ENCODE data around the gene ARSI. TPM values are rescaled to one million over a fixed set of nuclear protein-coding genes. Genes with fewer than 3 reads are reported as not detected.

The ARSI gene
- total and polyA plus RNA-seq, 8 donors: 0.14 to 0.87 (median 0.24) TPM; not detected in 3

GRCh38 chr5:150263801-150264621, 38.7 kb downstream of the ARSI start:
- H3K27me3 ChIP-seq: no peaks in the 10 kb centered on the region
- H3K27ac ChIP-seq: no peak overlapping the region
- H3K4me3 ChIP-seq: no peak overlapping the region
- H3K4me1 ChIP-seq: peaks cover 13 to 25% (median 17%) of the 10 kb centered on the region in 3 donors
- TF ChIP-seq CTCF (IDR thresholded peaks at IDR 0.05): no peak
- ATAC-seq: peak; percentile 66 to 83 (median 72)
- peak in 4 of 6 donors; percentile 39 to 83 (median 70) for DNase-seq
- H3K9me3 ChIP-seq: no peaks in the 10 kb centered on the region
- FAIRE-seq: no peak
- intact Hi-C loops (cut with DNase I): no loop called here
- H3K36me3 ChIP-seq: no peaks in the 10 kb centered on the region
- 46 to 54% methylated on average over 11 of the region's 11 CpGs for WGBS, 2 donors

GRCh38 chr5:150263375-150263775, 39.3 kb downstream of the ARSI start:
- FAIRE-seq: no peak
- no peak for ATAC-seq
- peaks cover 13 to 25% (median 17%) of the 10 kb centered on the region in 3 donors for H3K4me1 ChIP-seq

GRCh38 chr5:150262502-150262901, 40.2 kb downstream of the ARSI start:
- H3K27ac ChIP-seq: no peak overlapping the region
- WGBS, 2 donors: 88 to 93% methylated on average over 7 of the region's 7 CpGs
- no peak for TF ChIP-seq CTCF (IDR thresholded peaks at IDR 0.05)
- intact Hi-C loops (cut with DNase I): no loop called here
- FAIRE-seq (no peak), ATAC-seq (no peak), DNase-seq (no peak)
- no peak overlapping the region for H3K4me3 ChIP-seq
- H3K9me3 ChIP-seq: no peaks in the 10 kb centered on the region
- H3K27me3 ChIP-seq: no peaks in the 10 kb centered on the region
- H3K36me3 ChIP-seq: no peaks in the 10 kb centered on the region
- H3K4me1 ChIP-seq: peaks cover 13 to 20% (median 14%) of the 10 kb centered on the region in 3 donors

More at GRCh38 chr5:150263375-150263775, 39.3 kb downstream of the ARSI start:
- H3K9me3 ChIP-seq: no peaks in the 10 kb centered on the region
- H3K27ac ChIP-seq: no peak overlapping the region
- H3K27me3 ChIP-seq: no peaks in the 10 kb centered on the region
- intact Hi-C loops (cut with DNase I): no loop called here
- H3K4me3 ChIP-seq: no peak overlapping the region
- no peak for TF ChIP-seq CTCF (IDR thresholded peaks at IDR 0.05)
- no peak for DNase-seq
- no peaks in the 10 kb centered on the region for H3K36me3 ChIP-seq
- 83 to 87% methylated on average over 5 of the region's 5 CpGs for WGBS, 2 donors

- Histone ChIP-seq H3K27ac (no peak overlapping the region), H3K4me3 (no peak overlapping the region), H3K4me1 (peaks cover under 1 to 8% (median 1%) of the 10 kb centered on the region in 3 donors), H3K9me3 (no peaks in the 10 kb centered on the region), H3K36me3 (no peaks in the 10 kb centered on the region), H3K27me3 (no peaks in the 10 kb centered on the region)
- ATAC-seq: no peak
- no peak for FAIRE-seq
- 47 to 60% methylated on average over 8 of the region's 8 CpGs for WGBS, 2 donors
- intact Hi-C loops (cut with DNase I): no loop called here
- no peak for TF ChIP-seq CTCF (IDR thresholded peaks at IDR 0.05)
- DNase-seq: no peak
Observed at GRCh38 chr5:150261231-150261630, 41.5 kb downstream of the ARSI start.

GRCh38 chr5:150258130-150258529, 44.6 kb downstream of the ARSI start:
- no peak for TF ChIP-seq CTCF (IDR thresholded peaks at IDR 0.05)
- H3K4me1 ChIP-seq: no peaks in the 10 kb centered on the region
- H3K9me3 ChIP-seq: no peaks in the 10 kb centered on the region
- no peak overlapping the region for H3K4me3 ChIP-seq
- no peaks in the 10 kb centered on the region for H3K27me3 ChIP-seq
- no peak overlapping the region for H3K27ac ChIP-seq
- FAIRE-seq (no peak), ATAC-seq (no peak), DNase-seq (no peak)
- intact Hi-C loops (cut with DNase I): no loop called here
- H3K36me3 ChIP-seq: no peaks in the 10 kb centered on the region
- 81 to 82% methylated on average over 6 of the region's 6 CpGs for WGBS, 2 donors

Data from pancreas (tissue), 10 donors.